GM19455 (cell line): ENCODE data around the gene OLFML2B.
A peak's percentile ranks its signal among the peaks of the same experiment; 100 is the strongest.
"Not testable (repeated sequence)": the region's sequence is repeated elsewhere in the genome, so short reads cannot be mapped to it uniquely, and the experiment has no call there.

Experiments
- ATAC-seq: cut with Tn5 transposase; IDR thresholded peaks from one replicate; pipeline ENCODE4 v1.9.1; 2021; ENCODE audit not compliant: unreplicated experiment

Gene OLFML2B

DNA sequence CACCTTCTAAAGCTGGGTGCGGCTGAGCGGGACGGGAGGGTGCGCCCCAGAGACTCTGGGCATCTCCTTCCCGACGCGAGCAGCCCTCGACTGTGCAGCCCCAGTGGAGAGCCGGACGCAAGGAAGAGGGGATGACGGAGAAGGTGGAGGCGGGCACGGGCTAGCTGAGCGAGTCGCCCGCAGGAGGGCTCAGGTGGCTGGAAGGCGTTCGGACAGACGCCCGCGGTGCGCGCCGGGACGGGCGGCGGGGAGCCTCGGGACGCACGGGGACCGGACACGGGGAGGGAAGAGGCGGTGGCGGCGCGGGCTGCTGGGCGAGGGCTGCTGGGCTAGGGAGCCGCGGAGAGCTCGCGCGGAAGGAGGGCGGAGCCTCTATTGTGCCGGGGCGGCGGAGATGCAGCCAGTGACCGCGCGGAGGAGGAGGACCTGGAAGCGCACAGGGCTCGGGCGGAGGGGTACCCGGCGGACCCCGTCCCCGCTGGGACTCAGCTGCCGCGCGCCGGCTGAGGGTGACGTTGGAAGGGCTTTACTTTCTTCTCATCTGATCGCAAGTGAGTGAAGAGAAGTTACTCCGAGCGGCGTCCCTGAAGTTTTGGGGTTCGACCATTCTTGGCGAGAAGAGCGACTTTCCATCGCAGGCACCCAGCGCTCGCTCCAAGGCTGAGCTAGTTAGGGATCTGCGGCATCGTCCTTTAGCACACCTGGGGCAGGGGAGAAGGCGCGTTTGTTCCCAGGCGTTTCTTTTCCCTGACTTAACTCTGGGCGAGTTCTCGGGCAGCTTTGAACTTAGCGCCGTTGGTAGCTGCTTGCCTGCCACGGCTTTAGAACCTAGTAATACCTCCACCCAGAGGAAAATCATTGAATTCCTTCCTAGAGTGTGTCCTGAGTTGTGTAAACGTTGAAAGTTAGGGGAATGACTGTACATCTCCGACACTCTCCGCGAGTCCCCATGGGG lies at the start of gene OLFML2B:
Gene OLFML2B, minus strand, starts transcription at position 323 of the 955 bp plus-strand sequence. CDS start 439 bp downstream, outside the sequence.
- ATAC-seq = peak; percentile 81

DNA sequence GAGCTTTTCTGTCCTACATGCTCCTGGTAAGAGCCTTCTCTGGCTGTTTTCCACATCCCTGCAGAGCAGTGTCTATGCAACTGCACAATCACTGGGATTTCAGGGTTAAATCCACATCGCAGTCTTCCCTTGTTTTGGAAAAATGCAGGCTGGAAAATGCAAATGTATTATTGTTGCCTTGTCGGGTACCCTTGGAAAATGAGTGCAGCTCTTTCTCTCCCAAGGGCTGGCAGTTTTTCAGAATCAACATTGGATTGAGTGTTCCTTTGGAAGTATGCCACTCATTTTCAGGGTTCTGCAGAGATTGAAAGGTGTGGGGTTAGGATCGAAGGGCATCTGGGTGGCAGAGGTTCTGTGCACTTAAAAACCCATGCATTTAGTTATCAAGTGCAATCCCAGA lies 49.1 kb upstream of the OLFML2B start:
- ATAC-seq = no peak

DNA sequence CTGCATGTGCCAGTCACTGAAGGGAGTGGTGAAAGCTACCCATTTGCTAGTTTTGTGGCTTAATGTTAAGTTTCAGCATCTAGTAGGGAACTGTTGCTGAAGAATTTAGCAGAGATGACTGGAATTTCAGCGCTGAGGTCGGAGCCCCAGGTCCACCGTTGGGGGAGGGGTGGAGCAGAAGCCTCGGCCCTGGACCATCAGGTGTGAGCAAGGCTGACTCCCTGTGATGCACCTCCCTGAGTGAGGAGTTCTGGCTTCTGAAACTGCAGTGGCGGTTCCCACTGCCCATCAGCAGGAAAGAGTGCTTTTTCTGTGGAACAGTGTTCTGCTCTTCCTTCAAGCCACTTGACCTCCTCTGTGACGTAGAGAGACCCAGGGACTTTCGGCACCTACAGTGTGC lies 47.2 kb upstream of the OLFML2B start:
- ATAC-seq = no peak

DNA sequence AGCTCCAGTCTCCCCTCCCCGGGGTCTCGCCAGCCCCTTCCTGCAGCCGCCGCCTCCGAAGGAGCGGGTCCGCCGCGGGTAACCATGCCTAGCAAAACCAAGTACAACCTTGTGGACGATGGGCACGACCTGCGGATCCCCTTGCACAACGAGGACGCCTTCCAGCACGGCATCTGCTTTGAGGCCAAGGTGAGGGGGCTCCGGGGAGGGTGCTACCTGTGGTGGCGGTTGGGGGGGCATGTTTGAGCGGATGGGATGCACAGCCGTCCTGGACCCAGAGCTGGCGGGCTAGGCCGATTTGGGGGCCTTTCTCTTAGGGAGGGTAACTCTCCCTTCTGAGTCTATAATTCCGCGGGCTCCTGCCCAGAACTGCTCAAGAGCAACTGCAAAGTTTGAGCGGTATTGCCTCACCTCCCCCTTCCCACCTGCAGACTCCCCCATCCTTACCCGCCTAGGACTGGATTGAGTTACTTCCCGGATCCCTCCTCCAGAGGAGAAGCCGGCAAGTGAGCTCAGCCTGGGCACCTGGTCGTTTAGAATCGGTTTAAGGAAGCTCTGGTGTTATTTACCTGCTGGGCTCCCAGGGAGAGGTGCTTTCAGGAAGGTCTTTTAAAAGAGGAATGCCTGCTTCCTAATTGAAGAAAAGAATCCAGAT lies 46.6 kb upstream of the OLFML2B start:
- no peak for ATAC-seq

DNA sequence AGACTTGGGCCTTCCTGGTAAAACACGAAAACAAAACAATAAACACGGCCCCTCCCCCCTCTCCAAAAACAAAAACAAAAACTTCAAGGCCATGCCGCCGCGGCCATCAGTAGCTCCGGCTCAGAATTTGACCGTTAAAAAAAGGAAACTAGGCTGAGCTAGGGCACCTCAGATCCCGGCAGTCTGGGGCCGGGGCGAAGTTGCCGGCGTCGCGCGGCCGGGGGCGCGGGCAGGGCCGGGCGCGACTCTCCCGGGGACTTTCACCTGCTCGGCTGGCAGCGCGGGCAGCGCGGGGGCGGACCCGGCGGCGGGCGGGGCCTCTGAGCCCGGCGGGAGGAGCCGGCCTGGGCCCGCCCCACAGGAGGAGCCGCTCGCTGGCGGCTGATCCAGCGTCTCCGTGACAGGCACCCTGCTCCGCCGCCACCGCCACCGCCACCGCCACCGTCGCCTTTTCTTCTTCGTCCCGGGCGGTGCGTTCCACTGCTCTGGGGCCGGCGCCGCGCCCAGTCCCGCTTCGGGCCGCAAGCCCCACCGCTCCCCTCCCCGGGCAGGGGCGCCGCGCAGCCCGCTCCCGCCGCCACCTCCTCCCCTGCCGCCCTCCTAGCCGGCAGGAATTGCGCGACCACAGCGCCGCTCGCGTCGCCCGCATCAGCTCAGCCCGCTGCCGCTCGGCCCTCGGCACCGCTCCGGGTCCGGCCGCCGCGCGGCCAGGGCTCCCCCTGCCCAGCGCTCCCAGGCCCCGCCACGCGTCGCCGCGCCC lies 45.8 kb upstream of the OLFML2B start, which contains the start of gene NOS1AP:
Gene NOS1AP, plus strand, starts transcription at position 358 of the 760 bp plus-strand sequence. CDS start 487 bp downstream, outside the sequence.
- peak; percentile 99 for ATAC-seq

DNA sequence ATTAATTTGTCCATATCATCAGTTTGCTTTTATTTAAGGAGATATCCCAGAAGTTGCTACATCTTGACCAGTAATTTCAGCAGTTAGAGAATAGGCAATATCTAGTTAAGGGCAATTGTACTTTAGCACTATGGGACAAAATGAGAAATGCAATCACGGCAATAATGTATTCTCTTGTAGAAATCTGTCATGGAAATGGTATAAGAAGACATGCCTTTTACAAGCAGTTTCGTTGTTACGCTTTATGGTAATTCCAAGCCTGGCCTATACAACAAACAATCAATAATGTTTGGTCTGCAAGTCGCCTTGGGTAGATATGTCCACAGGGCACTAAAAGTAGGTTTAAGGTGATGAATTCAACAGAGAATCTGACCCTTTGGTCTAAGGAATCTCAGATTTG lies 44.6 kb upstream of the OLFML2B start:
- ATAC-seq = no peak

DNA sequence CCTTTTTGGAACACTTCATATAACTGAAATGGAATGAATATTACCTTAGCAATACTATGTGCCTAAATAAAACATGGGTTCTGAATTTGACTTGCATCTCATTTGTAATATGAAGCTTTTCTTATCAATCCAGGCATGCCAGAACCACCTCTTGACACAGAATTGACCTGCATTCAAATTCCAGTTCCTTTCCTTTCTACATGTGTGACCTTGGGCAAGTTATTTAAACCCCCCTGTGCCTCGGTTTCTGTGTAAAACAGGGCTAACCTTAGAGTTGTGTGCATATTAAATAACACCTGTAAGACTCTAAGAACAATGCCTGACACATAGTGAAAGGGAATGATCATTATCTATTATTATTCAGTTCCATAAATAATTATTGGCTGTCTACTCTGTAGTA lies 43.8 kb upstream of the OLFML2B start:
- ATAC-seq = no peak

DNA sequence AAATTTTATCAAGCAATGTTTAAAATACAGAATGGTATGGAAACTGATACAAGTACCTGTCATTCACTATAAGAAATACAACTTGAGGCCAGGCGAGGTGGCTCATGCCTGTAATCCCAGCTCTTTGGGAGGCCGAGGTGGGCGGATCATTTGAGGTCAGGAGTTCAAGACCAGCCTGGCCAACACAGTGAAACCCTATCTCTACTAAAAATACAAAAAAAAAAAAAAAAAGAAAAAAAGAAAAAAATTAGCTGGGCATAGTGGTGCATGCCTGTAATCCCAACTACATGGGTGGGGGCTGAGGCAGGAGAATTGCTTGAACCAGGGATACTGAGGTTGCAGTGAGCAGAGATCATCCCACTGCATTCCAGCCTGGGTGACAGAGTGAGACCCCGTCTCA lies 43.2 kb upstream of the OLFML2B start:
- not testable (repeated sequence) for ATAC-seq

DNA sequence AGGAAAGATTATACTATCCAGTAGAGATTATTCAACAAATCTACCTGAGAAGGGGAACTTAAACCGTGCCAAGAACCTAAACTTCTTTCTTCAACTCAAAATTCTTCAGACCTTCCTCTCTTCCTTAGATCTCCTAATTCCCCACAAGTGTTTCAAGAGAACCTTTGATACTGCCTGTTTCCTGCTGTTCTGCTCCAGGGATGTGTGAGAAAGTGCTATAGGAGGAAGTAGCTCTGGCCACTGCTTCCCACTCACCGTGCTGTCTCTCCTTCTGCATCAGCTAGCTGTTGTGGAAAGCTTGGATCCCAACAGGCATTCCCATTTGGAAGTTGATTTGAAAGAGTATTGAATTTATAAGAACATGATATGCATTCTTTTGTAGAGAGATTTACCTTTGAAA lies 41.3 kb upstream of the OLFML2B start:
- no peak for ATAC-seq

DNA sequence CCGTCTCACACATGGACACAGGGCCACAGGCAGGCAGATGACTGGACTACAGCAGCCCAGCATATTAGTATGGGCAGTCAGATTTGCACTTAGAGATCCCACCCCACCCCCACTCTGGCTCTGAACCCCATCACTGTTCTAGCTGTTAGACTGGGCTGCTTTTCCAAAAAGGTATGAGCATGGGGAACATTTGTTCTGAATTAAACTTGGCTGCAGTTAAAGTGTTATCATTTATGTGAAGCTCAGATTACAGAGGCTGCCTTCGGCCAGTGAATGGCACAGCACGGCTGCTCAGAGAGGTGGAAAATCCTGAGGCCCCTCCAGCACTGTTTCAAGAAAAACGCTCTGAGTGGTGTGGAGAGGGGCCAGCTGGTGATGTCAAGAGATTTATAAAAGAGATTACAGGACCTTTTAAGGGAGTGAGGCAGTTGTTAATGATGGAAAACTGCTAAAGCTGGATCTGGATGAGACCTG lies 38.9 kb upstream of the OLFML2B start:
- ATAC-seq = no peak

DNA sequence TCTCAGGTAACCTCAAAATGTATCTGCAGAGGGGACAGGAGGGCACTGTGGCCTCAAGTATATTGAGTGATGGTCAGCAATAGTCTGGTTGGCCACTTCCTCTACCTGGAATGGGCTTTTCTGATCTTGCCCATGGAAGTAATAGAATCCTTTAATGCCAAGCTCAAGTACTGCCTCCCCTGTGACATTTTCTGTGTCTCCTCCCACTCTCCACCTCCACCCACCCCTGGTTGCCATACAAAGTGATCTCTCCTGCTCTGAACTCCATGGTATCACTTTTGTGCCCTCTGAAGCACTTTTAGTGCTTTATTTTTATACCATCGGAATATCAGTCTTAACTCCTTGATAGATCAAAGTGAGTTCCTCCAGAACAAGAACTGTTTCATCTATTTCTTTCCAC lies 36.6 kb upstream of the OLFML2B start:
- no peak for ATAC-seq

DNA sequence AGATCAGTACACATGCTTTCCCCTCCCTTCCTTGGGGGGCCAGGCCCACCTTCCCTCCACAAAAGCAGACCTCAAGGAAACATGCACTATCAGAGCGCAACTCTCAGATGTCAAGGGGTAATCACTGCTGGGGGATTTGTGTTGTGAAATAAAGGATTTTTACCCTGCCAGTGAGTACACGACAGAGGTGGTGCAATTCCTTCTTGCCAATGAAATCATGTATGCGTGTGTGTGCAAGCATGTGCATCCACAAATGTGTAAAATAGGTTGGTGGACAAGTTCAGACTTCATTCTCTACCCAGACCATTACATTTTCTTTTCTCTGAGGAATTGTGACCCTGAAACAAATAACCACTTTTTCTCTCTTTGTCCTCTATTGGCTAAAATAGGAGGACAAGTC lies 36.1 kb upstream of the OLFML2B start:
- no peak for ATAC-seq

DNA sequence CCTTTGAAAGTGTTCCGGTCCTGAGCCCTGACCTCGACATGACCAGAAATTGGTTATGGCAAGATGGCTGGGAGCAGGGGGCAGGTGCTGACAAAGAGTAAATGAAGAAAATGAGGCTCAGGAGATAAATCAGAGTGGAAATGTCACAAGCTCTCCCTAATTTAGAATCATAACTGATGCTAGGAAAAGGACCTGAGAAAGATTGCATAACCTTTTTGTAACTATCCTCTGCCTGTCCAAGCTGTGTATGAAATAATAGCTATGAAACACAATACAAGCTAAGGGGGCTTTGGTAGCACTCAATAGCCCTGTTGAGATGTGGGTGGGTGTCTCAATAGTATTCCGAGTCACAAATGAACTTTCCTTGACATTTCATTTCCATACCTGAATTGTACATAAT lies 32.9 kb upstream of the OLFML2B start:
- ATAC-seq = no peak

DNA sequence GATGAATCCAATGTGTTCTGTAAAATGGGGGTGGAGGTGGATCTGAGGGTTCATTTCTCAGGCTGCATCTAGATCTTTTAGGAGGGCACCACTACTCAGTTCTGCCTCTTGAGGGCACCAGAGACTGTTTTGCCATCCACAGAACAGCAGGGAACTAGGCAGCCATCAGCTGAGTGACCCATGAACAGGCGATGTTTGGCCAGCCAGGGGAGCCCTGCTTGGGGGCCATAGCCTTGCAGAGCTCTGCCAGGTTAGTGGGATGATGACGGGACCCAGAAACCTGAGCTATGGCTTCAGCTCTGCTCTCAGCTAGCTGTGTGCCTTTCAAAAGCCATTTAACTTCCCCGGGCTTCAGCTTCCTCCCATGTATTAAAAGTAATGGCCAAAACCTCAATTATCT lies 32.4 kb upstream of the OLFML2B start:
- no peak for ATAC-seq

DNA sequence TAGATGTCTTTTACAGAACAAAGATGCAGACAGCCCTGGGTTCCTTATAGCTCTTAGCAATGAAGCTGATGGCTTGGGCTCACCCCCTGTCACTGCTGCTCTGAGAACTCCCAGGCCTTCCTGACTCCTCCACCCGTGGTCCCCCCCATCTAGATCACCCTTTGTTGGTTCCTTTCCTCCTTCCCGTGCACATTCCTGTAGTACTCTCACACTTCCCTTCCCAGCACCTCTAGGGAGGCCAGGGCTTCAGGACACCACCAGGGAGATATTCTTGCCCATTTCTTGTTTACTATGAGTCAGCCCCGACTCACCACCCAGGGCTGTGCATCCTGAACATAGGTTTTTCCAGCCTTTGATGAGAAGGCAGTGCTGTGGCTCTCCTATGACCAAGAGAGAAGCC lies 31.4 kb upstream of the OLFML2B start:
- no peak for ATAC-seq

DNA sequence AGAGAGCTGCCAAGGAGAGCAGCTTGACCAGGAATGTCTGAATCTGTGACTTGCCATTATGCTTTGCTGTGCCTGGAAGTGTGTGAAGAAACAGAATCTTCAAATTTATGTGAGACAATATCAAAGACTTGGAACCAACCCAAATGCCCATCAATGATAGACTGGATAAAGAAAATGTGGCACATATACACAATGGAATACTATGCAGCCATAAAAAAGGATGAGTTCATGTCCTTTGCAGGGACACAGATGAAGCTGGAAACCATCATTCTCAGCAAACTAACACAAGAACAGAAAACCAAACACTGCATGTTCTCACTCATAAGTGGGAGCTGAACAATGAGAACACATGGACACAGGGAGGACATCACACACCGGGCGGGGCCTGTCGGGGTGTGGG lies 30.3 kb upstream of the OLFML2B start:
- ATAC-seq = not testable (repeated sequence)

DNA sequence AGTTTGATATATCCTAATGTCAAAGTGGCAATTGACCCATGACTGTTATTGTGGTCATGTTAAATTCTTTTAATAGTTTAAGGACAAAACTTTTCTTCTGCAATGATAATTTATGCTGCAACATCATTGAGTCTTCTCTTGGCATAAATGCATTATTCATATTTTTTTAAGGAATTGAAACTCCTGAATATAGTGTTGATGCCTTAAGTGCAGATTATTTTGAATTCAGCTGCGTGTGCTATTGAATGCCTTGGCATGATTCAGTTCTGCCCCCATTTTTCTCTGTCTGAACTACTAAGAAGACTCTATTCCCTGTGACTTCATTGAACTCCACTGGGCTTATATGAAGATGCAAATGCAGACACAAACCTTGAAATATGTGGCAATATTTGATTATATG lies 23.3 kb upstream of the OLFML2B start:
- no peak for ATAC-seq

DNA sequence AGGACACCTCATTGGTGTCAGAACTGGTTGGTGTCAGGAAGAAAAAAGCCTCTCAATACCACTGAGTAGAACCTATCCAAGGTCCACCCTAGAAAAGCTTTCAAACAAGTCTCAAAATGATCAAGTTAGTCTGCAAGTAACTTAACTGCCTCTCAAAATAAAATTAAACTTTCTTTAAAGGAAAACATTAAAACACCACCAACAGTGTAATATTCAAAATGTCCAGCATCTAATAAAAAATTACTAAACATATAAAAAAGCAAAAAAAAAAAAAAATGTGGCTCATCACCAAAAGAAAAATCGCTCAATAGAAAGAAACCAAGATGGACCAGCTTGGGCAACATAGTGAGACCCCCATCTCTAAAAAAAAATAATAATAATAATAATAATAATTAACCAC lies 18.7 kb upstream of the OLFML2B start:
- no peak for ATAC-seq

DNA sequence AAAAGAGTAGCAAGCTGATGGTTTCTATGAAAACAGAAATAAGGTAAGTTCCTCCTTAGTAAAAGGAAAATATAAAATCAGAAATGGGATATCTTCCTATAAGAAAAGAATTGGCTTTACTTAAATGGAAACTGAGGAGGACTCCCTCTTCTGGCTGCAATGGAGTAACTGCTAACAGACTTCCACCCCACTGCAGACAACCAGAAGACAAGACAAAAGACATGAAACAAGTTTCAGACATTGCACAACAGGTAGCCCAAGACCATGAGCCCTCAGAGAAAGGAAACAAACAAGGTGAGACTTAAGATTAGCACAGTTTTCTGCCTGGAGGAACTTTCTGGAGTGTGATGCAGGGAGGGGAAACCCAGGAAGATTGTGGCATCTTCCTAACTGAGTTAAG lies 17.0 kb upstream of the OLFML2B start:
- no peak for ATAC-seq

DNA sequence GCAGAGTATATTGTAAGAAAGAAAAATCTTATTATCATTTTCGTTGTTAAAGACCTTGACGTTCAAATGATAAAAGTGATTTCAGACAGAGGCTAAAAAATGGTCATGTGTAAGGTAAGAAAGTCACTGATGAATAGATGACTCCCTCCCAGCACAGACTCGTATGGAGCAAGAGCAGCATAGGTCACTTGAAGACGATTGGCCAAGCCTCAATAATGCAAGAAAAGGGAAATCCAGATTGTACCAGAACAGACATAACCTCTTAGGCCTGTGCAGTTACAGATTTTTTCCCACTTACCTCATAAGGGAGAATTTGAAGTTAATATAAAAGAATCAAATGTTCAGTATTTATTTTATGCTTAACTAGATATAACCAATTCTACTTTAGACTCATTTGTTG lies 16.3 kb upstream of the OLFML2B start:
- ATAC-seq = no peak

DNA sequence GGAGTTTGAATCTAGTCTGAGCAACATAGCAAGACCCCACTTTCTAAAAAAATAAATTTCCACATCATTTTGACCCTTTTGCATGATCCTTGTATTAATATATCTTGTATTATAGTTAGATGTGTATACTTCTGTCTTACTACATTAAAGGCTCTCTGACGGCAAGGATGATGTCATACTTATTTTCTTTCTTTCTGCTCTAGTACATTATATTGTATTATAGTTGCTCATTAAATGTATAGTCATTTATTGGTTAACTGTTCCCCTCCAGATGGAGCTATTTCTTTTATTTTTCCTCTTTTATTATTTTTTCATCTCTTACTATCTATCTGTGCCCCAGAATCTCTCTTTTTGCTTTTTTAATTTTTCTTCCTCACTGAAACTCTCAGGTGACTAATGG lies 15.0 kb upstream of the OLFML2B start:
- no peak for ATAC-seq
